IMR-90 (cell line): ENCODE results near the gene DYNLT2. TPM values are rescaled to one million over a fixed set of nuclear protein-coding genes. Genes with fewer than 3 reads are reported as not detected.

Experiments used
- ATAC-seq: fragments of 200-7000 bp; cut with Tn5 transposase; 2 replicates; pipeline ENCODE4 v1.9.1; 2020; ENCODE audit warnings: low read depth, mild to moderate bottlenecking, moderate library complexity
- BruUV-seq: library from RNA; stranded (reverse); fragments of 400-500 nt; replicated peaks from 2 replicates; lab custom pipeline; 2021; lab: Mats Ljungman, UMichigan
- CTCF ChIA-PET: fragments of 300-600 bp; formaldehyde crosslinking; extraction: SDS; loops from one replicate; lab custom pipeline; 2021; ENCODE audit warnings: antibody characterized with exemption; lab: Yijun Ruan, JAX
- POLR2A ChIA-PET: fragments of 300-600 bp; sonication (Branson Sonifier 250); formaldehyde crosslinking; loops from one replicate; lab custom pipeline; 2022; ENCODE audit warnings: antibody characterized with exemption; ENCODE audit not compliant: unreplicated experiment; lab: Charles Lee
- DNase-seq: peaks from one replicate; pipeline ENCODE4 v3.0.0; 2013
- H2AFZ ChIP-seq: replicated peaks from 2 replicates; pipeline ENCODE3; 2013; ENCODE audit warnings: low read length, mild to moderate bottlenecking; ENCODE audit not compliant: poor library complexity
- H2AK5ac ChIP-seq: 2 replicates; pipeline ENCODE4 v1.6.1; 2013; ENCODE audit warnings: low read depth, low read length, inconsistent platforms
- H2AK9ac ChIP-seq: replicated peaks from 2 replicates; pipeline ENCODE3; 2013; ENCODE audit warnings: mild to moderate bottlenecking, low read depth, low read length, moderate library complexity; ENCODE audit not compliant: poor library complexity
- H2BK120ac ChIP-seq: 2 replicates; pipeline ENCODE4 v1.6.1; 2013; ENCODE audit warnings: low read depth, low read length, inconsistent platforms
- H2BK15ac ChIP-seq: 3 replicates; pipeline ENCODE4 v1.6.1; 2013; ENCODE audit warnings: low read depth, low read length, inconsistent platforms
- H2BK20ac ChIP-seq: 2 replicates; pipeline ENCODE4 v1.6.1; 2013; ENCODE audit warnings: low read depth, mild to moderate bottlenecking, inconsistent platforms, low read length, moderate library complexity
- H2BK5ac ChIP-seq: 2 replicates; pipeline ENCODE4 v1.6.1; 2013; ENCODE audit warnings: mild to moderate bottlenecking, low read depth, low read length, inconsistent platforms; ENCODE audit not compliant: poor library complexity, severe bottlenecking
- H3K14ac ChIP-seq: replicated peaks from 2 replicates; pipeline ENCODE4 v1.6.1; 2013; ENCODE audit warnings: low read depth, low read length, inconsistent platforms
- H3K18ac ChIP-seq: 2 replicates; pipeline ENCODE4 v1.6.1; 2013; ENCODE audit warnings: low read depth, low read length, control low read depth
- H3K23ac ChIP-seq: 2 replicates; pipeline ENCODE4 v1.6.1; 2013; ENCODE audit warnings: low read depth, low read length, inconsistent platforms
- H3K27ac ChIP-seq: 2 replicates; pipeline ENCODE4 v1.5.1; 2013; ENCODE audit warnings: mild to moderate bottlenecking, control low read depth, low read length; ENCODE audit not compliant: insufficient read depth
- H3K27me3 ChIP-seq: 2 replicates; pipeline ENCODE4 v1.6.1; 2013; ENCODE audit warnings: low read length; ENCODE audit not compliant: control insufficient read depth, insufficient read depth
- H3K36me3 ChIP-seq: 2 replicates; pipeline ENCODE4 v1.6.1; 2013; ENCODE audit warnings: low read length, mixed read lengths; ENCODE audit not compliant: control insufficient read depth, insufficient read depth
- H3K4ac ChIP-seq: 2 replicates; pipeline ENCODE4 v1.6.1; 2013; ENCODE audit warnings: low read depth, low read length, inconsistent platforms
- H3K4me1 ChIP-seq: 2 replicates; pipeline ENCODE4 v1.6.1; 2013; ENCODE audit warnings: low read length, mixed read lengths; ENCODE audit not compliant: control insufficient read depth, insufficient read depth
- H3K4me2 ChIP-seq: 2 replicates; pipeline ENCODE4 v1.6.1; 2013; ENCODE audit warnings: low read depth, mild to moderate bottlenecking, control low read depth, low read length, moderate library complexity
- H3K4me3 ChIP-seq: 2 replicates; pipeline ENCODE4 v1.5.1; 2013; ENCODE audit warnings: low read depth, mild to moderate bottlenecking, control low read depth, low read length, moderate library complexity; ENCODE audit not compliant: insufficient read depth
- H3K56ac ChIP-seq: 2 replicates; pipeline ENCODE4 v1.6.1; 2013; ENCODE audit warnings: low read length, inconsistent platforms; ENCODE audit not compliant: insufficient read depth; ENCODE audit errors: extremely low read depth
- H3K79me1 ChIP-seq, 2 experiments: 2 replicates each; pipeline ENCODE4 v1.6.1; 2013; ENCODE audit warnings: low read length in 2 of 2, inconsistent platforms in 1 of 2, low read depth in 1 of 2
- H3K9ac ChIP-seq: 2 replicates; pipeline ENCODE4 v1.6.1; 2013; ENCODE audit warnings: low read depth, low read length, control low read depth
- H3K9me1 ChIP-seq: 2 replicates; pipeline ENCODE4 v1.6.1; 2013; ENCODE audit warnings: low read length, inconsistent platforms; ENCODE audit not compliant: insufficient read depth
- H3K9me3 ChIP-seq: 2 replicates; pipeline ENCODE4 v1.6.1; 2013; ENCODE audit warnings: low read length; ENCODE audit not compliant: control insufficient read depth, insufficient read depth
- H4K20me1 ChIP-seq: 2 replicates; pipeline ENCODE4 v1.6.1; 2013; ENCODE audit warnings: low read length, inconsistent platforms; ENCODE audit not compliant: insufficient read depth
- H4K5ac ChIP-seq: 2 replicates; pipeline ENCODE4 v1.6.1; 2013; ENCODE audit warnings: mild to moderate bottlenecking, low read depth, low read length, control low read depth
- H4K8ac ChIP-seq, 2 experiments: 2 replicates each; pipeline ENCODE4 v1.6.1; 2013; ENCODE audit warnings: low read depth in 2 of 2, low read length in 2 of 2, control low read depth in 1 of 2, inconsistent platforms in 1 of 2
- H4K91ac ChIP-seq: 2 replicates; pipeline ENCODE4 v1.6.1; 2013; ENCODE audit warnings: low read depth, low read length, inconsistent platforms; ENCODE audit not compliant: insufficient read depth
- BHLHE40 ChIP-seq: fragments of 150-350 bp; IDR thresholded peaks from 2 replicates; pipeline ENCODE4 v1.6.1; 2016; ENCODE audit warnings: mild to moderate bottlenecking, low read depth, low read length
- CEBPB ChIP-seq: IDR thresholded peaks from 2 replicates; pipeline ENCODE4 v1.6.1; 2012; ENCODE audit warnings: low read depth, low read length, improper control_type of control experiment
- CHD1 ChIP-seq: IDR thresholded peaks from 2 replicates; pipeline ENCODE4 v1.6.1; 2012; ENCODE audit warnings: low read depth, low read length, improper control_type of control experiment
- CTCF ChIP-seq: conservative IDR thresholded peaks from 2 replicates; pipeline ENCODE4 v1.5.1; 2012; ENCODE audit warnings: mild to moderate bottlenecking, low read depth, low read length, improper control_type of control experiment
- ELK1 ChIP-seq: fragments of 150-350 bp; IDR thresholded peaks from 2 replicates; pipeline ENCODE4 v1.6.1; 2016; ENCODE audit warnings: low read depth, mild to moderate bottlenecking, low read length, moderate library complexity, borderline replicate concordance
- FOS ChIP-seq: fragments of 150-350 bp; IDR thresholded peaks from 2 replicates; pipeline ENCODE4 v1.6.1; 2016; ENCODE audit warnings: low read depth, low read length
- MAFK ChIP-seq: IDR thresholded peaks from 2 replicates; pipeline ENCODE4 v1.6.1; 2012; ENCODE audit warnings: low read depth, low read length, improper control_type of control experiment
- MXI1 ChIP-seq: IDR thresholded peaks from 2 replicates; pipeline ENCODE4 v1.6.1; 2012; ENCODE audit warnings: low read depth, mild to moderate bottlenecking, low read length, moderate library complexity, borderline replicate concordance
- POLR2A ChIP-seq: IDR thresholded peaks from 2 replicates; pipeline ENCODE4 v1.6.1; 2012; ENCODE audit warnings: mild to moderate bottlenecking, low read depth, low read length
- RCOR1 ChIP-seq: IDR thresholded peaks from 2 replicates; pipeline ENCODE4 v1.6.1; 2012; ENCODE audit warnings: mild to moderate bottlenecking, low read length, improper control_type of control experiment; ENCODE audit not compliant: insufficient replicate concordance
- RFX5 ChIP-seq: IDR thresholded peaks from 2 replicates; pipeline ENCODE4 v1.8.0; 2012; ENCODE audit warnings: low read depth, mild to moderate bottlenecking, low read length, moderate library complexity
- USF2 ChIP-seq: fragments of 150-350 bp; IDR thresholded peaks from 2 replicates; pipeline ENCODE4 v1.6.1; 2017; ENCODE audit warnings: mild to moderate bottlenecking, antibody characterized with exemption, low read length, low read depth
- WGBS, 2 experiments: methylation state at CpG; one replicate each; pipeline versions ENCODE4 v1.1.5 to v1.1.7; 2013; ENCODE audit warnings: missing lambda C conversion rate in 2 of 2; ENCODE audit not compliant: insufficient read length in 1 of 2; ENCODE audit errors: extremely low coverage in 2 of 2; 5-methylcytosine and 5-hydroxymethylcytosine counted together
- dilution Hi-C: fragments of 300-500 bp; cut with HindIII; formaldehyde crosslinking; loops from one replicate; pipeline ENCODE4 v1.14.3; 2018; ENCODE audit warnings: low sequenced_read_pairs; ENCODE audit not compliant: unreplicated experiment
- in situ Hi-C: fragments of 300-500 bp; cut with MboI; formaldehyde crosslinking; loops from 3 replicates; pipeline ENCODE4 v1.14.3; 2019; ENCODE audit warnings: low sequenced_read_pairs, inconsistent platforms, mixed read lengths
- intact Hi-C: fragments of 100-400 bp; cut with micrococcal nuclease; formaldehyde crosslinking; loops from 2 replicates; pipeline ENCODE4 v1.10.0; 2022
- polyA plus RNA-seq, 3 experiments: library from polyadenylated mRNA; depleted of rRNA; stranded (reverse); fragments of >200 nt; gene quantifications; 2 replicates each; pipeline ENCODE4 v1.2.3, GENCODE V29; 2012; ENCODE audit warnings: low replicate concordance in 1 of 3
- total RNA-seq: library from RNA; depleted of rRNA; stranded (reverse); fragments of >200 nt; gene quantifications from 2 replicates; pipeline ENCODE4 v1.2.3, GENCODE V29; 2012

DYNLT2 gene
- total and polyA plus RNA-seq, 2 of the 4 experiments (the other 2 are of a cell fraction), result 0.36 to 0.44 TPM

GRCh38 chr6:169695131-169695530 is 56.2 kb downstream of the DYNLT2 start:
- 85% methylated on average over 2 of the region's 5 CpGs; no CpG with 5 or more reads in 1 of the 2 experiments for WGBS, 2 experiments
- Histone ChIP-seq H3K4me2 (no peak overlapping the region), H3K4ac (no peak overlapping the region), H3K23ac (no peak overlapping the region), H3K27me3 (no peaks in the 10 kb centered on the region), H3K4me3 (no peak overlapping the region), H4K8ac (no peak overlapping the region), H3K9ac (no peak overlapping the region), H3K9me3 (peaks cover 4% of the 10 kb centered on the region; the same call in 1 of the 2 replicates), H4K91ac (no peak overlapping the region), H2BK20ac (no peak overlapping the region), H2AK9ac (no peak overlapping the region), H3K27ac (no peak overlapping the region), H3K18ac (no peak overlapping the region), H3K36me3 (peaks cover 8% of the 10 kb centered on the region), H3K56ac (no peak overlapping the region), H2BK120ac (no peak overlapping the region), H2BK15ac (no peak overlapping the region), H2AK5ac (no peak overlapping the region), H4K20me1 (no peaks in the 10 kb centered on the region), H3K79me1 (peaks cover 35 to 58% of the 10 kb centered on the region in 2 experiments), H3K4me1 (peaks cover 6% of the 10 kb centered on the region), H4K5ac (no peak overlapping the region), H2AFZ (no peak overlapping the region), H3K9me1 (peaks cover 7% of the 10 kb centered on the region; the same call in 1 of the 2 replicates), H2BK5ac (no peak overlapping the region), H3K14ac (no peak overlapping the region)
- DNase-seq, result no peak
- ChIA-PET POLR2A (no interaction called here), CTCF (no interaction called here)
- dilution Hi-C loops, result no loop called here
- BruUV-seq, result no TSS peak
- ATAC-seq, result no peak
- in situ Hi-C loops, result no loop called here
- TF ChIP-seq MAFK (no peak), BHLHE40 (no peak), USF2 (no peak), RFX5 (no peak), CTCF (no peak), ELK1 (no peak), CEBPB (no peak), CHD1 (no peak), RCOR1 (no peak), MXI1 (no peak), FOS (no peak), POLR2A (no peak)
- intact Hi-C loops, result no loop called here
